Activated effector memory CD4-positive, alpha-beta T cell treated with anti-CD3 and anti-CD28 coated beads, Interleukin-2, amount 50 U/mL, for 16 hours (primary cell): ENCODE data around the gene UMPS.
"Not testable (repeated sequence)": the region's sequence is repeated elsewhere in the genome, so short reads cannot be mapped to it uniquely, and the experiment has no call there.

Source experiments
- DNase-seq: peaks from one replicate; pipeline ENCODE4 v3.0.0-alpha.2; 2020

UMPS gene

GRCh38 chr3:124730129-124730940 is at the start of gene UMPS:
TSS of gene UMPS (plus strand) at chr3:124730452. CDS start at chr3:124730472, 20 bp downstream.
- DNase-seq: peak; percentile 97

DNA sequence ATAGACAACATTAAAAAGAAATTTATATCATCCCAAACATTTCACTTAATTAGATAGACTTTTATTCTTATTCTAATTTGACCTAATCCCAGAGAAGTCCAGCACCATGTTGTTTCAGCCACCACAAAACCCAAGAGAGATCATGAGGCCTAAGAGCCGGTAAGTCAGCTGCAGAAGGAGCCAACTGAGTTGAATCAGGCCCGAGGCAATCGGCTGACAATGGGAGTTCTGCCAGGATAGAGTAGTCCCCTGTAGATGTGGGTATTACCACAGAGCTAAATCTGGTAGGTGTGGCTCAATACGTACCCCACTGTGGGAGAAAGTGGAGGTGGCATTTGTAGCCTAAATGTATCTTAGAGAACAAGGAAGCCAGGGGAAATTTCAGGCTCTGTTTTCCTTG is 49.7 kb upstream of the UMPS start:
- no peak for DNase-seq

- DNase-seq: no peak
These were observed 48.0 kb upstream of the UMPS start for GRCh38 chr3:124682263-124682662.

- no peak for DNase-seq
These were observed 45.8 kb upstream of the UMPS start for GRCh38 chr3:124684459-124684858.

DNA sequence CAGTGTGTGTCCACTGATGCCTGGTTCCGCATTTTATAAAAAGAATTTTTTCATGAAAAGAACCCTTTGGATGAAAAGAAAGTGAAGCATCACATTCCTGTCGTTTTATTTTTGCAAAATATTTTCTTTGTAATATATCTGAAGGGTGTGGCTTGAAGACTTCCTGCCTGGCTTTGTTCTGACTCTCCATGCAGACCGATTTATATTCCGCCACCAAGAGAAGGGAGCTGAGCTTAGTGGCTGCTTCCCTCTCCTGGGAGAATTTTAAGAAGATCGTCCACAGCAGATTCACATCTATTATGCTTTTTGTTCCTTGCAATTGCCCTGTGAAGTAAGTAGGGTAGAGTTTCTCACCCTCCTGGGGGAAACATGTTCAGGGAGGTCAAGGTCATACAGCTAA is 45.2 kb upstream of the UMPS start:
- DNase-seq: no peak

DNA sequence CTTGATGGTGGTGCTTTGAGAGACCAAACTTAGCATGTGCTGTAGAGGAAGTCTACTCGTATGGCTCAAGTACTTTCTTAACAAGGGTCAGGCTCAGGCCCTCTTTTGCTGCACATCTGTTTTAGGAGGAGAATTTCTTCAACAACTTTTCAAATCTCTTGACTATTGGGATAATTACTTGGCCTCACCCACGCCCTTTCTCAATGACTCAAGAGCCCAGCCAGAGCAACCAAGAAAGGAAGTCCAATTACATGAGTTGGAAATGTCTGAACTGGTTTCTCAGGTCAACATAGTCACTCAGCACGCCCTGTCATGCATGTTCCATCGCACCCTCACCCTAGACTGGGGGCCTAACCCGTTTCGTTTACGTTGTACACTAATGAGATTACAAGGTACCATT is 44.8 kb upstream of the UMPS start:
- DNase-seq: no peak

DNA sequence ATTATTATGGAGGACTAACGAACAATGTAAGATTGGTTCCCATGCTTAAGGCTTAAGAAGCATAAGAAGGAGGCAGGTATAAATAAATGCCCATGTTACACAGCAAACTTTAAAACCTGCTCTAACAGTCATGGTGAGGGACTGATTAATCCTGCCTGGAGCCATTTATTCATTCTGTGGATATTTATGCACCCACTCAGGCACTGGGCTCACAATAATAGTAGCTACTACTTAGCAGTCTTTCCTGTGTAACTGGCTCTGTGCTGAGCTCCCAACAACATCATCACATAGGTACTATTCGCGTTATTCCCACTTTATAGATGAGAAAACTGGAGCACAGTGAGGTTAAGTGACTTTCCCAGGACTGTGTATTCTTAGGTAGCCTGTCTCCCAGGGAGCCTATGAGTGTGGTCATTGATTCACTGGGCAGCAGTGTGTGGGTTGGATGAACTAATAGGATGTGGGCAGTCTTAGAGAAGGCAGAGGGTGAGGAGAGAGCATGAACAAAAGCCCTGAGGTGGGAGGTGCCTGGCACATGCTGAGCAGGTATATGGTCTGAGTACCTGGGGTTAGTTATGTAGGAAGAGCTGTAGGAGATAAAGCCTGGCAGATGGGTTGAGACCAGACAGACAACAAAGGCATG is 44.1 kb upstream of the UMPS start:
- no peak for DNase-seq

- peak; percentile 88 for DNase-seq
These were observed 41.4 kb upstream of the UMPS start for GRCh38 chr3:124688581-124689454.

DNA sequence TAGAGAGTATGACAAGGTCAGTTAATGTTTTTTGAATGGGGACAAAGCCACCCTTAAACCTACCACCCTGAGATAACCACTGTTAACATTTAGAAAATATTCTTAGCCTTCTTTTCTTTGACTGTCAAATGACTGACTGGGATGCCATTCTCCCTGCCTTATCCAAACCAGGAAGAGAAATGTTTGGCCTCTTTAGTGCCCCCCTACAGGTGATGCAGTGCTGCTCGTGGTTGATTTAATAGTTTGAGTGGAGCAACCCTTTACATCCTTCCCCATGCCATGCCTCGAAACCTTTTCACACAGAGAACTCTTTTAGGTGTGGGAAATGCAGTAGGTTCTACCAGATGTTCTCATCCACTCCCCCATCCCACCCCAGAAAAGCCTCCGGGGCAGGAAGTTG is 38.7 kb upstream of the UMPS start:
- DNase-seq: no peak

GRCh38 chr3:124694486-124694885 is 35.8 kb upstream of the UMPS start:
- DNase-seq: no peak

DNA sequence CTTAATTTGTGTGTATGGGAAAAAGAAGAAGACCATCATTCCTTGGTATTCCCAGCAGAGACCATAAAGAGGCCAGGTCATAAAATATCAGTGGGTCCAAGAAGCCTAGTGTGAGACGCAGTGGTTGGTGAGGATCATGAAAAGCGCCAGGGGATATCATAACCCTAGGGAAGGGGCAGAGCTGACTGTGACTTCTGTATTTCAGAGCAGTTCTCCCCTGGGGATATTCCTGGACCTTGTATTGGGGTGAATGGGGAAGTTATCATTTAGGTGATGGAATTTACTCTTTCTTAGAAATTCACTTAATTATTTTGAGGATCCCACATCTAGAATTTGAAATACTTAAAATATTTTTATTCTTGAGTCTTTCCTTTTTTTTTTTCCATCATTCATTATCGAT is 34.9 kb upstream of the UMPS start:
- DNase-seq: no peak

DNA sequence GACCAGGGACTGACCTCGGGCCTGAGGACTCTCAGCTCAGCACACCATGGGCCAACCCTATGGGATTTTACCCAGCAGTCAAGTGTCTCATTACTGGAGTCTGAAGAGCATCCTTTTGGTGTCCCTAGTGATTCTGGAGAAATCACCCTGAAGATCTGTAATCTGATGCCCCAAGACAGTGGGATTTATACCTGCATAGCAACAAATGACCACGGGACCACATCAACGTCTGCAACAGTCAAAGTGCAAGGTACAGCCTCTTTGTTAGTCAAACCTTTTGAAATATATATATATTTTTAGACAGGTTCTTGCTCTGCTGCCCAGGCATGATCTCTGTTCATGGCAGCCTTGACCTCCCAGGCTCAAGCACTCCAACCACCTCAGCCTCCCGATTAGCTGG is 34.2 kb upstream of the UMPS start:
- no peak for DNase-seq

- no peak for DNase-seq
These were observed 33.0 kb upstream of the UMPS start for GRCh38 chr3:124697302-124697701.

DNA sequence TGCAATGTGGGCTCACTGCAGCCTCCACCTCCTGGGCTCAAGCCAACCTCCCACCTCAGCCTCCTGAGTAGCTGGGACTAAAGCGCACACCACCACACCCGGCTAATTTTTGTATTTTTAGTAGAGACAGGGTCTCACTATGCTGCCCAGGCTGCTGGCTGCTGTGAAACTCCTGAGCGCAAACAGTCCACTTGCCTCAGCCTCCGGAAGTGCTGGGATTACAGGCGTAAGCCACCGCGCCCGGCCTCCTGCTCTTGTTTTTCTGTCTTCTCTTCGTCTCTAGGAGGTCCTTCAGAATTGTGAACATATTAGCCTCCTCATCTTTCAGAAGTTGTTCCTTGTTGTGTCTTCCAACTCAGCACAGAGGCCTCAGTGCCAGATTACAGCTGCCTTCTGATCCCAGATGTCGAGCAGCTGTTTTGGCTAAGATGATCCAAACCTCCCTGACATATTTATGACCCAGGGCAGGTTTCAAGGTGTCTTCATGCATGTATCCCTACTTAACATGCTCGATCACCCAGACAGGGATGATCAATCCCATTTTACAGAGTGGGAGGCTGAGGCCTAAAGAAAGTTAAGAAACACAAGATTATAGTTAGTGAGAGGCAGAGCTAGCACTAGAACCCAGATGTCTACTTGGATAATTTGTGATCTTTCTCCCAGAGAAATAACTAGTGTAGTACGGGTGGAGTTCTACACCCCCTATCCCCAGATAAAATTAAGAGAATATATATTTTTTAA is 32.1 kb upstream of the UMPS start:
- no peak for DNase-seq

DNA sequence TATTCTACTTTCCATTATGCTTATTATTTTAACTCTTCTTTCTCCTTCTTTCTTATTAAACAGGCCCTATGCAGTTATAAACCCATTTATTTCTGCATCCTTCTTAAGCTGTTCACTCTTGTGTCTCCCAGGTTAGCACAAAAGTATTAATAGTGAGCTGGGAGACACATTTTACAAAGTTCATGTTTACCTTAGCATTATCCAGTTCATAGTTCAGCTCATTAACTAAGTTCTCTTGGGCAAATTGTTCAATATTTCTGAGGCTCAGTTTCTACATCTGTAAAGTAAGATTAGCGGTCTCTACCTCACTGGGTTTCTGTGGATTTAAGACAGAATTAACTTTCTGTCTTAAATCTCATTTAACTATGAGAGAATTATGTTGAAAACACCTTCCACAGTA is 31.2 kb upstream of the UMPS start:
- DNase-seq: no peak

DNA sequence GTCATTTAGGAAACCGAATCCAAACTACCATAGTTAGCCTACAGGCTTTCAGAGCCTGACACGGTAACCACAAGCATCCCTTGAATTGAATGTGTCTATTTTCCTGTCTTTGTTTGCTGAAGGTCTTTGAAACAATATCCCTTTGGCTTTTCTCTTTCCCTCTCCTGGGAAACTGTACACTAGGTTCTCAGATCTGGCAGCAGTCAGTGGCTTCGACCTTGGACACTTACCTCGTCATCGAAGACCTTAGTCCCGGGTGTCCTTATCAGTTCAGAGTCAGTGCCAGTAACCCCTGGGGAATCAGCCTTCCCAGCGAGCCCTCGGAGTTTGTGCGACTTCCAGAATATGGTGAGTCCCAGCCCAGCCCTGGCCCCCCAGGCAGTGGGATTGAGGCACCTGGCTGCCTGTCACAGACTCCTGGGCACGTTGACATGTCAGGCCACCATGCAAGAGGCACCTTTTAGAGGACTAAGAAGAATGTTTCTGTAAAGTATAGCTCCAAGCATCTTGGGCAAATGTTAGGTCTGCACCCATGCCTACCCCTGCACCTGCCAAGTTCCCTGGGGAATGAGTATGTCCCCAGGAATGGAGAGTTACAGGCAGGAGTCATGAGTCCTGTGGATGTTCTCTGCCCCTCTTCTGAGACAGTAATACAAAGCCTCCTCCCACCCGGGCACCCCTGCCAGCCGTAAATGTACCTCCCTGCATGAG is 30.4 kb upstream of the UMPS start:
- no peak for DNase-seq

DNA sequence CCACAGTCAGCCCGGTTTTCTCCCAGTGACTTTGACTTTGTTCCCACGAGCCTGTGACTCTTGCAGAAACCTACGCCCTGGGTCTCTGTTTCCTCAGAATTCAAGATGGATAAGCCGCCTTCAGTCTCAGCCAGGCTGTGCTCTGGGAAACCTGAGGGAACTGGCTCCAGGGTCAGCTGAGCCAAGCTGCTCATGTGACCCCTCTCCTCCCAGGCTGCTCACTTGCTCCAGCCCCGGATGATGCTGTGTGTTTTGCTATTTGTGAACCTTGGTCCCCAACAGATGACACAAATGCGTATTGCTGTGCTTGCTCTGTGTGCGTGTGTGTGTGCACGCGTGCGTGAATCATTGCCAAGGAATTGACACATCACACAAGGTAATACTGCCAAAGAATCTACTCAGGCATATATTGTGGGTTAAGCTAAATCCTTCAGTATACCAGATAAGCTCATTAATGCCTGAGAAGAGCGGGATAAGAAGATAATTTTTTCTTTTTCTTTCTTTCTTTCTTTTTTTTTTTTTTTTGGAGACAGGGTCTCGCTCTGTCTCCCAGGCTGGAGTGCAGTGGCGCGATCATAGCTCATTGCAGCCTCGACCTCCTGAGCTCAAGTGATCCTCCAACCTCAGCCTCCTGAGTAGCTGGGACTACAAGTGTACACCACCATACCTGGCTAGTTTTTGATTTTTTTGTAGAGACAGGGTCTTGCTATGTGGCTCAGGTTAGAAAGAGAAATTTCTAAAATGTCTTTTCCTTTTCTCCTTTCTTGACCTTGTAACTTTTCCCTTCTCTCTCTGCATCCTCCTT is 29.2 kb upstream of the UMPS start:
- no peak for DNase-seq

- no peak for DNase-seq
These were observed 28.6 kb upstream of the UMPS start for GRCh38 chr3:124701687-124702086.

GRCh38 chr3:124702950-124703349 is 27.3 kb upstream of the UMPS start:
- DNase-seq: no peak

DNA sequence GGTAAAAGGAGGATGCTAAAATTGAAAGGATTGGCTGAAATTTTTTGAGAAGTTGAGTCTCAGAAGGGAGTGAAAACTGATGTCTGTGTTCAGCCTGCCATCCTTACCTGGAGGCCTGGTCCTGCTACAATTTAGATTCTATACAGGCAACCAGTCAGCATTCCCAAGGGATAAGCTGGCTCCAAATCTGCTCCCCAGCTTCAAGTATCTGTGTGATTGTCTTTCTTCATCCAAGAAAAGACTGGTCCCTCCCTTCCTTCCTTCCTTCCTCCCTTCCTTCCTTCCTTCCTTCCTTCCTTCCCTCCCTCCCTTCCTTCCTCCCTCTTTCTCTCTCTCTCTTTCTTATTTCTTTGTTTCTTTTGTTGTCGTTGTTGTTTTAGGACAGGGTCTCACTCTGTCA is 24.7 kb upstream of the UMPS start:
- no peak for DNase-seq

GRCh38 chr3:124707223-124707622 is 23.0 kb upstream of the UMPS start:
- not testable (repeated sequence) for DNase-seq
